Measurements from ENCODE around the gene EIF4E1B.

EIF4E1B gene

GRCh38 chr5:176658817-176659511 lies 28.5 kb downstream of the EIF4E1B start:
- Histone ChIP-seq H3K27ac (ENCODE audit: low read depth, low read length) (no peak overlapping the region), H3K36me3 (ENCODE audit: control insufficient read depth in 1 of 2, insufficient read depth in 2 of 2, low read length in 2 of 2) (peaks cover 0 to 11% of the 10 kb centered on the region in 2 experiments), H3K4me3 (ENCODE audit: low read depth, low read length) (no peak overlapping the region), H2BK120ac (ENCODE audit: insufficient read depth, low read length, poor library complexity) (no peak overlapping the region), H3K79me1 (ENCODE audit: low read length) (no peaks in the 10 kb centered on the region), H2AFZ (ENCODE audit: insufficient read depth, low read length, poor library complexity) (no peak overlapping the region), H3K9ac (ENCODE audit: low read length) (no peak overlapping the region), H3K4me1 (ENCODE audit: control insufficient read depth in 1 of 2, insufficient read depth in 2 of 2, low read length in 2 of 2) (no peaks in the 10 kb centered on the region), H4K12ac (ENCODE audit: low read depth, low read length) (no peak overlapping the region), H2BK5ac (ENCODE audit: low read depth, low read length, poor library complexity) (no peak overlapping the region), H3K27me3 (ENCODE audit: insufficient read depth, low read length) (no peaks in the 10 kb centered on the region), H3K4me2 (ENCODE audit: low read length) (no peak overlapping the region), H4K91ac (ENCODE audit: low read depth, low read length) (no peak overlapping the region), H3K79me2 (ENCODE audit: control insufficient read depth, insufficient read depth, low read length, poor library complexity) (no peaks in the 10 kb centered on the region), H3K9me3 (ENCODE audit: insufficient read depth, low read depth, low read length) (no peaks in the 10 kb centered on the region), H3K18ac (ENCODE audit: low read length) (no peak overlapping the region), H3K14ac (ENCODE audit: low read length) (no peak overlapping the region), H4K8ac (ENCODE audit: low read depth, low read length) (no peak overlapping the region), H2AK5ac (ENCODE audit: low read length) (no peak overlapping the region), H3K23ac (ENCODE audit: low read length) (no peak overlapping the region), H2BK12ac (ENCODE audit: low read length) (no peak overlapping the region), H3K4ac (ENCODE audit: low read depth, low read length) (no peak overlapping the region)
- DNase-seq: peak; percentile 9 to 51
- no CpG with 5 or more reads among the region's 11 CpGs for WGBS (ENCODE audit: extremely low coverage, insufficient coverage, insufficient read length)

DNA sequence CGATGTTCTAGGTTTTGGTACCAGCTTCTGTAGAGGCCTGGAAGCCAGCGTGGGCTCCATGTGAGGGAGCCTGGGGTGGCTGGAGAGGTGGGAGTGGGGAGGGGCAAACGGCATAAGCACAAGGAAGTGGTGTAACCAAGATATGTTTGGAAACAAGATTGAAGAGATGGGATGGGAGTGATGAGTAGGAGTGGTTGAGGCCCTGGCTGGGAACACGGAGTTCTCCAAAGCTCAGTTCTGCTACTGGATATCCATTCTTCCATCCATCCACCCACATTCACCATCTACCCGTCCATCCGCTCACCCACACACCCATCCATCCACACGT lies 29.0 kb downstream of the EIF4E1B start:
- WGBS (ENCODE audit: extremely low coverage, insufficient coverage, insufficient read length): 94% methylated on average over 3 of the region's 7 CpGs
- no peak overlapping the region for H2BK5ac ChIP-seq (ENCODE audit: low read depth, low read length, poor library complexity)
- no peak overlapping the region for H2BK12ac ChIP-seq (ENCODE audit: low read length)

DNA sequence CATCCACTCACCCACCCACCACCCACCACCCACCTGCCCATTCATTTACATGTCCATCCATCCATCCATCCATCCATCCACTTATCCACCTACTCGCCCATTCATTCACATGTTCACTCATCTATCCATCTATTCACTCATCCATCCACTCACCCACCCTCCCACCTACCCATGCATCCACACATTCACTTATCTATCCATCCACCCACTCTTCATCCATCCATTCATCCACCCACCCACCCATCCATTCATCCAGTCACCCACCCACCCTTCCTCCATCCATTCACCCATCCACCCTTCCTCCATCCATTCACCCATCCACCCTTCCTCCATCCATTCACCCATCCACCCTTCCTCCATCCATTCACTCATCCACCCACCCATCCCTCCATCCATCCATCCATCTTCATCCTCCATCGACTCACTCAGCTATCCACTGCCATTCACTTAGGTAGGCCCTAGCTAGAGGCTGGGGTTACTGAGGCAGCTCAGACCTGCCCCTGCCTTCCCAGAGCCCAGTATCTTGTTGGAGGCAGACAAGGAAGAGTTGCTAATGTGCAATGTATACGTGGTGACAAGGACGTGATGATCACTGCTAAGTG lies 29.5 kb downstream of the EIF4E1B start:
- Histone ChIP-seq H2BK5ac (ENCODE audit: low read depth, low read length, poor library complexity) (no peak overlapping the region), H2BK12ac (ENCODE audit: low read length) (no peak overlapping the region), H3K23ac (ENCODE audit: low read length) (no peak overlapping the region), H3K36me3 (ENCODE audit: control insufficient read depth in 1 of 2, insufficient read depth in 2 of 2, low read length in 2 of 2) (peaks cover 0 to 8% of the 10 kb centered on the region in 2 experiments), H2AK5ac (ENCODE audit: low read length) (no peak overlapping the region), H3K9me3 (ENCODE audit: insufficient read depth, low read depth, low read length) (no peaks in the 10 kb centered on the region), H3K18ac (ENCODE audit: low read length) (no peak overlapping the region), H3K27ac (ENCODE audit: low read depth, low read length) (no peak overlapping the region), H3K4me2 (ENCODE audit: low read length) (no peak overlapping the region), H4K8ac (ENCODE audit: low read depth, low read length) (no peak overlapping the region), H3K4ac (ENCODE audit: low read depth, low read length) (no peak overlapping the region), H3K9ac (ENCODE audit: low read length) (no peak overlapping the region), H3K79me2 (ENCODE audit: control insufficient read depth, insufficient read depth, low read length, poor library complexity) (no peaks in the 10 kb centered on the region), H2AFZ (ENCODE audit: insufficient read depth, low read length, poor library complexity) (no peak overlapping the region), H3K79me1 (ENCODE audit: low read length) (no peaks in the 10 kb centered on the region), H3K14ac (ENCODE audit: low read length) (no peak overlapping the region), H4K12ac (ENCODE audit: low read depth, low read length) (no peak overlapping the region), H4K91ac (ENCODE audit: low read depth, low read length) (no peak overlapping the region), H3K4me3 (ENCODE audit: low read depth, low read length) (no peak overlapping the region), H3K27me3 (ENCODE audit: insufficient read depth, low read length) (no peaks in the 10 kb centered on the region), H3K4me1 (ENCODE audit: control insufficient read depth in 1 of 2, insufficient read depth in 2 of 2, low read length in 2 of 2) (no peaks in the 10 kb centered on the region), H2BK120ac (ENCODE audit: insufficient read depth, low read length, poor library complexity) (no peak overlapping the region)
- WGBS (ENCODE audit: extremely low coverage, insufficient coverage, insufficient read length): 100% methylated on average over 1 of the region's 4 CpGs
- DNase-seq: no peak

More for the DNA sequence above, 29.0 kb downstream of the EIF4E1B start:
- Histone ChIP-seq H2BK120ac (ENCODE audit: insufficient read depth, low read length, poor library complexity) (no peak overlapping the region), H3K23ac (ENCODE audit: low read length) (no peak overlapping the region), H3K9me3 (ENCODE audit: insufficient read depth, low read depth, low read length) (no peaks in the 10 kb centered on the region), H3K4me3 (ENCODE audit: low read depth, low read length) (no peak overlapping the region), H2AFZ (ENCODE audit: insufficient read depth, low read length, poor library complexity) (no peak overlapping the region), H4K12ac (ENCODE audit: low read depth, low read length) (no peak overlapping the region), H4K8ac (ENCODE audit: low read depth, low read length) (no peak overlapping the region), H3K4me1 (ENCODE audit: control insufficient read depth in 1 of 2, insufficient read depth in 2 of 2, low read length in 2 of 2) (no peaks in the 10 kb centered on the region), H3K18ac (ENCODE audit: low read length) (no peak overlapping the region), H3K79me1 (ENCODE audit: low read length) (no peaks in the 10 kb centered on the region), H3K27ac (ENCODE audit: low read depth, low read length) (no peak overlapping the region), H3K4ac (ENCODE audit: low read depth, low read length) (no peak overlapping the region), H3K79me2 (ENCODE audit: control insufficient read depth, insufficient read depth, low read length, poor library complexity) (no peaks in the 10 kb centered on the region), H3K9ac (ENCODE audit: low read length) (no peak overlapping the region), H3K14ac (ENCODE audit: low read length) (no peak overlapping the region), H2AK5ac (ENCODE audit: low read length) (no peak overlapping the region), H3K27me3 (ENCODE audit: insufficient read depth, low read length) (no peaks in the 10 kb centered on the region), H3K4me2 (ENCODE audit: low read length) (no peak overlapping the region), H4K91ac (ENCODE audit: low read depth, low read length) (no peak overlapping the region), H3K36me3 (ENCODE audit: control insufficient read depth in 1 of 2, insufficient read depth in 2 of 2, low read length in 2 of 2) (peaks cover 0 to 8% of the 10 kb centered on the region in 2 experiments)
- no peak for DNase-seq

GRCh38 chr5:176660530-176660859 lies 30.0 kb downstream of the EIF4E1B start:
- Histone ChIP-seq H3K4me2 (ENCODE audit: low read length) (no peak overlapping the region), H2BK5ac (ENCODE audit: low read depth, low read length, poor library complexity) (no peak overlapping the region), H3K79me2 (ENCODE audit: control insufficient read depth, insufficient read depth, low read length, poor library complexity) (no peaks in the 10 kb centered on the region), H3K4me3 (ENCODE audit: low read depth, low read length) (no peak overlapping the region), H3K36me3 (ENCODE audit: control insufficient read depth in 1 of 2, insufficient read depth in 2 of 2, low read length in 2 of 2) (peaks cover 0 to 6% of the 10 kb centered on the region in 2 experiments), H4K91ac (ENCODE audit: low read depth, low read length) (no peak overlapping the region), H2BK120ac (ENCODE audit: insufficient read depth, low read length, poor library complexity) (no peak overlapping the region), H3K9ac (ENCODE audit: low read length) (no peak overlapping the region), H3K27me3 (ENCODE audit: insufficient read depth, low read length) (no peaks in the 10 kb centered on the region), H3K4me1 (ENCODE audit: control insufficient read depth in 1 of 2, insufficient read depth in 2 of 2, low read length in 2 of 2) (no peaks in the 10 kb centered on the region), H2AK5ac (ENCODE audit: low read length) (no peak overlapping the region), H3K23ac (ENCODE audit: low read length) (no peak overlapping the region), H2BK12ac (ENCODE audit: low read length) (no peak overlapping the region), H3K4ac (ENCODE audit: low read depth, low read length) (no peak overlapping the region), H4K12ac (ENCODE audit: low read depth, low read length) (no peak overlapping the region), H3K18ac (ENCODE audit: low read length) (no peak overlapping the region), H2AFZ (ENCODE audit: insufficient read depth, low read length, poor library complexity) (no peak overlapping the region), H3K79me1 (ENCODE audit: low read length) (no peaks in the 10 kb centered on the region), H4K8ac (ENCODE audit: low read depth, low read length) (no peak overlapping the region), H3K27ac (ENCODE audit: low read depth, low read length) (no peak overlapping the region), H3K9me3 (ENCODE audit: insufficient read depth, low read depth, low read length) (no peaks in the 10 kb centered on the region), H3K14ac (ENCODE audit: low read length) (no peak overlapping the region)
- no peak for DNase-seq
- WGBS (ENCODE audit: extremely low coverage, insufficient coverage, insufficient read length): no CpG with 5 or more reads among the region's 1 CpG

All from trophoblast cell (in vitro differentiated cells and primary cell).